NAMALWA (cell line): ENCODE results near the gene MFSD2A.
"Not testable (repeated sequence)": the region's sequence is repeated elsewhere in the genome, so short reads cannot be mapped to it uniquely, and the experiment has no call there.

ENCODE experiments used
- DNase-seq: peaks from one replicate; pipeline ENCODE4 v3.0.0-alpha.2; 2015; ENCODE audit warnings: low spot score

The MFSD2A gene

GRCh38 chr1:39969048-39969447 lies 14.1 kb downstream of the MFSD2A start:
- no peak for DNase-seq

DNA sequence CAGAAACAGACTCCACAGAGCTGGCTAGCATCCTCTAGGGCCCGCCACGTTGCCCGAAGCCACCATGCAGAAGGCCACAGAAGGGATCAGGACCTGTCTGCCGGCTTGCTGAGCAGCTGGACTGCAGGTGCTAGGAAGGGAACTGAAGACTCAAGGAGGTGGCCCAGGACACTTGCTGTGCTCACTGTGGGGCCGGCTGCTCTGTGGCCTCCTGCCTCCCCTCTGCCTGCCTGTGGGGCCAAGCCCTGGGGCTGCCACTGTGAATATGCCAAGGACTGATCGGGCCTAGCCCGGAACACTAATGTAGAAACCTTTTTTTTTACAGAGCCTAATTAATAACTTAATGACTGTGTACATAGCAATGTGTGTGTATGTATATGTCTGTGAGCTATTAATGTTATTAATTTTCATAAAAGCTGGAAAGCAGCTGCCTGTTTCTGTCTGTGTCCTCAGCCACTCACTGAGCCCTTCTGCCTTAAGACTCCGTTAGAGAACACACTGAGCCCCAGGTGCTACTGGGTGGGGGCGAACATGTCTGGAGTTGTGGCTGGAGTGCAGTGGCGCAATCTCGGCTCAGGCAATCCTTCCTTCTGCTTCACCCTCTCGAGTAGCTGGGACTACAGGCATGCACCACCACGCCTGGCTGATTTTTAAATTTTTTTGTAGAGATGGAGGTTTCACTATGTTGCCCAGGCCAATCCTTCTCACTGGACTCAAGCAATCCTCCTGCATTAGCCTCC lies 14.8 kb downstream of the MFSD2A start:
- DNase-seq: no peak

GRCh38 chr1:39970274-39970673 lies 15.3 kb downstream of the MFSD2A start:
- no peak for DNase-seq

DNA sequence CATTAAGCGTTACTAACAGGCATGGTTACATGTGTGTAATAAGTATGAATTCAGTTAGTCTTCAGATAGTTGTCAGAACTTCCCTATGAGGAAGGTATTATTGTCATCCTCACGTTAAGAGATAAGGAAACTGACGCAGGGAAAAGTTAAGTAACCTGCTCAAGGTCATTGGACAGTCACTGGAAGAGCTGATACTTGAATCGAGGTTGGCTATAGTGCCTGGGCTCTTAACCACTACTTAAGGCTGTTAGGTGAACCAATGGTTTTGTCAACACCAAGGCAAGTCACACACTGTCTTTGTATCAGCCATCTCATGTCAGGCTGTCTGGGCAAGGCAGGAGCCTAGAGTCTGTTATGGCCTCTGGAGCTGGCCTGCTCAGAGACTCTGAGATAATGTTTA lies 16.2 kb downstream of the MFSD2A start:
- no peak for DNase-seq

- DNase-seq: peak; percentile 79
Observed at GRCh38 chr1:39973503-39974135, 18.7 kb downstream of the MFSD2A start.

DNA sequence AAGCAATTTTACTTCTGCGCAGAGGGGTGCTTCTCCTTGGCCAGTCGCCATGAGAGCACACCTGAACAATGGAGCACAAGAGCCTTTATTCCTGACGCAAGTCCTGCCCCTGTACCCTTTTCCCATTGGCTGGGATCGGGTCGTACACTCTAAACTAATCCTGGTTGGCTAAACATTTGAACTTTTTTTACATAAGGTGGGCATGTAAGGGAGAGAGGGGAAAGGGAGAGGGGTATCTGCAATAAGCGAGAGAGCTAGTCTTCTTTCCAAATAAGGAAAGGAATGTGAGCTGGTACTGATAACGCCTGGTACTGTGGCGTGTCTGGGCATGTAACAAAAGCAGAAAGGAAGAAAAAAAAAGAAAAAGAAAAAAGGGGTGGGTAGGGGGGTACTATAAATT lies 21.8 kb downstream of the MFSD2A start:
- no peak for DNase-seq

DNA sequence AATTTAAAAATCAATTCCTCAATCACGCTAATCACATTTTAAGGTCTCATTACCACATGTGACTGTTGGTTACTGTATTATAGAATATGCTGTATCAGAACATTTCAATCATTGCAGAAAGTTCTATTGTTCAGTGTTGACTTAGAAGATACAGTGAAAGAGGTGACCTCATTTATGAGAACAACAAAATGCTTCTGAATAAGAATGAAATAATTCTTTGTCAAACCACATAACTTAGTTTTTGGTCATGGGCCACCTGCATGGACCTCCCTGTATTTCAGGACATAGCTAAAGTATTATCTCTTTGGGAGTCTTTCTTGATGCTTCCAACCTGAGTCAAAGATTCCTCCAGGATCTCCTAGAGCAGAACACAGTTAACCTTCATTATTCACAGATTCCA lies 22.3 kb downstream of the MFSD2A start:
- DNase-seq: no peak

GRCh38 chr1:39979654-39980053 lies 24.7 kb downstream of the MFSD2A start:
- peak; percentile 42 for DNase-seq

- DNase-seq: no peak
Observed at GRCh38 chr1:39980555-39981313, 25.8 kb downstream of the MFSD2A start.

DNA sequence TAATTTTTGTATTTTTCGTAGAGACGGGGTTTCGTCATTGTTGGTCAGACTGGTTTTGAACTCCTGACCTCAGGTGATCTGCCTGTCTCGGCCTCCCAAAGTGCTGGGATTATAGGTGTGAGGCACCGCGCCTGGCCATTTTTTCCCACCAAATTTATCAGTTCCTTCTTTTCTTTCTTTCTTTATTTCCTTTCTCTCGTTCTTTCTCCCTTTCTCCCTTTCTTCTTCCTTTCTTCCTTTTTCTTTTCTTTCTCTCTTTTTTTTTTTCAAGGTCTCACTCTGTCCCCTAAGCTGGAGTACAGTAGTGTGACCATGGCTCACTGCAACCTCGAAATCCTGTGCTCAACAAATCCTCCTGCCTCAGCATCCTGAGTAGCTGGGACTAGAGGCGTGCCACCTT lies 26.4 kb downstream of the MFSD2A start:
- no peak for DNase-seq

DNA sequence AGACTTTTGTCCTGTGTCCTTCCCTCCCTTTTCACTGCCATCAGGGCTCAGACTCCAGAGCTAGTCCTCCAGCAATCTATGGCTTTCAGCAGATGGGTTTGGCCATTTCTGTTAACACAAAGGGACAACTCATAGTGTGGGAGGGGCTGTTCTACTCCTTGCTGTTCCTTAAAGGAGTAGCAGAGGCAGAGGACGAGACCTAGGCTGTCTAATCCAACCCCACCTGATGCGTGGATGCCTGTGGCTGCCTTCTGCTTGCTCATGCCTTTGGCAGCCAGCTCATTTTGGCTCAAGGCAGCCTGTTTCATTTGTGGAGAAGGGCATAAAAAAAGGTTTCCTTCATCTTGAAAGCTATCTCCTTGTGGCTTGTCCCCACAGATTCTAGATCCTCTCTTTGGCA lies 27.0 kb downstream of the MFSD2A start:
- DNase-seq: no peak

GRCh38 chr1:39984480-39984879 lies 29.5 kb downstream of the MFSD2A start:
- DNase-seq: not testable (repeated sequence)

DNA sequence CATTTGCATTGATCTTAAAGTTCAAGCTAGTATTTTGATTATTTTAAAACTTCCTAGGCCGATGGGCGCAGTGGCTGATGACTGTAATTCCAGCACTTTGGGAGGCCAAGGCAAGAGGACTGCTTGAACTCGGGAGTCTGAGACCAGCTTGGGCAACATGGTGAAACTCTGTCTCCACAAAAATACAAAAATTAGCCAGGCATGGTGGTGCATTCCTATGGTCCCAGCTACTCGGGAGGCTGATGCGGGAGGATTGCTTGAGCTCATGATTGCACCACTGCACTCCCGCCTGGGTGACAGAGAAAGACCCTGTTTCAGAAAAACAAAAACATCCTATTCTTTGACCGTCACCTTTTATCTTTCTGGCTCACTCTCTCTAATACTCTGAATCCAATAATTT lies 30.0 kb downstream of the MFSD2A start:
- no peak for DNase-seq

DNA sequence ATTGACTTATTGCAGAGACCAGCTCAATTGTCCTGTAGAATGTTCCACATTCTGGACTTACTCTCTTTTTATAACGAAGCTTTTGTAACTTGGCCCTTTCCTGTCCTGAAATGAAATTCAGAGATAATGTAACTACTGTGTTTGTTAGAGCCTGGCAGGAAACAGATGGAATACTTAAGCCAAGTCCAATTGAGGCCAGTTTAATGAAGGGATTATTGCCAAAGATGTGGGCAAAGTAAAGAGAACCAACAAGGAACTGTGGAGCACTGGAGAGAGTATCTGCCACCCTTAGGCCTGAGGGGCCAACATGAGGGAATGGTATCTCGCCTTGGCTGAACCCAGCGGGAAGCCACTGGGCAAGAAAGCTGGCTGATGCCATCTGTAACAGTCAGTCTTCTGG lies 32.9 kb downstream of the MFSD2A start:
- no peak for DNase-seq

DNA sequence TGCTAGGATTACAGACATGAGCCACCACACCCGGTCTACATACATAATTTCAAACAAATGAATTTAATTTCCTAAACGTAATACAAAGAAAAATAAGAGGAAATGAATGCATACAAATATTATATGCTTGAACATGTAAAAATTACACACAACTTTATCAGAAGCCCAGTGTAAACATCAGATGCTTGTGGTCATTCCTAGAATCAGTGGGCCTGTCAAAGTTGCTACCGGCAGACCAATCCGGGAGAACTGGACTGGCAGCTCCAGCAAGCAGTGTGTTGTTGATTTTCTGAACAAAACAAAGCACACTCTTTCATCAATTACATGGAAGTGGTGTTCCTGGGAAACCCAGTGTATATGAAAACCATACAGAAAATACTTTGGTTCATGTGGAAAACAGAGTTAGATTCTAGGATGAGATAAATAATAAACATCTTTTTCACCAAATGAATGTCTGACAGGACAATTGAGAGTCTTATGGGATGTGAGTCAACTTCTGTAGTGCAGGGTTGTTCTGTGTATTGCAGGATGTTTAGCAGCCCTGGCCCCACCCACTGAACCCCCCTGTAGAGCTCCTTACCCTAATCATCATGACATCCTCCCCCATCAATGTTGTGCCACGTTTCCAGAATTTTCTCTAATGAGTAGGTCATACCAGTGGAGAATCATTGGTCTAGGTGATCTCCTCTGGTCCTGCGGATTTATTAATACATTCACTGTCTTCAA lies 33.8 kb downstream of the MFSD2A start:
- no peak for DNase-seq

DNA sequence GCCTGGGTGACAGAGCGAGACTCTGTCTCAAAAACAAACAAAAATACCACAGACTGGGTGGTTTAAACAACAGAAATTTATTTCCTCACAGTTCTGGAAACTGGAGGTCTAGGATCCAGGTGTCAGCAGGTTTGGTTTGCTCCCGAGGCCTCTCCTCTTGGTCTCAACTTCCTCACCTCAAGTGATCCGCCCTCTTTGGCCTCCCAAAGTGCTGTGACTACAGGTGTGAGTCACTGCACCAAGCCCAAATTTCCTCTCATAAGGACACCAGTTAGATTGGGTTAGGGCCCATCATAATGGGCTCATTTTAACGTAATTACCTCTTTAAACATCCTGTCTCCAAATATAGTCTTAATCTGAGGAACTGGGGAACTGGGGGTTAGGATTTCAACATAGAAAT lies 35.5 kb downstream of the MFSD2A start:
- DNase-seq: no peak

- DNase-seq: no peak
Observed at GRCh38 chr1:39992234-39992633, 37.3 kb downstream of the MFSD2A start.

- no peak for DNase-seq
Observed at GRCh38 chr1:39992888-39993287, 37.9 kb downstream of the MFSD2A start.

DNA sequence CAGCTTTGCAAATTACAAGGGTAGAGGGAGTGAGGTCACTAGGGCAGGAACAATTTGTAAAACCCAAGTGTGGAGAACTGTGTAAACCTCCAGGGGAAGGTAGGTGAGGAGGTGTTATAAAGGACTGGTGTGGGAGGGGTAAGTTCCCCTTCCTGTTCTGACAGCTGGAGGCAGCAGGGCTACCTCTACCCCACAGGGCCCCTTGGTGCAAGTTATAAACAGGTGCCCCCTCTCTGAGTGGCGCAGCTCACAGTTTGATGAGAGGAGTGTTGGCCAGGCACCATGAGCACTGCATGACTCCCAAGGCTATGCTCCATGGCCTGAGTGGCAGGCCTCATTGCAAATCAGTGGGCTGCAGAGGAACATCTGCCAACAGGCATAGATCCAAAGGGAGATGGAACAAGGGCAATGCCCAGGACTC lies 41.0 kb downstream of the MFSD2A start:
- peak; percentile 55 for DNase-seq

DNA sequence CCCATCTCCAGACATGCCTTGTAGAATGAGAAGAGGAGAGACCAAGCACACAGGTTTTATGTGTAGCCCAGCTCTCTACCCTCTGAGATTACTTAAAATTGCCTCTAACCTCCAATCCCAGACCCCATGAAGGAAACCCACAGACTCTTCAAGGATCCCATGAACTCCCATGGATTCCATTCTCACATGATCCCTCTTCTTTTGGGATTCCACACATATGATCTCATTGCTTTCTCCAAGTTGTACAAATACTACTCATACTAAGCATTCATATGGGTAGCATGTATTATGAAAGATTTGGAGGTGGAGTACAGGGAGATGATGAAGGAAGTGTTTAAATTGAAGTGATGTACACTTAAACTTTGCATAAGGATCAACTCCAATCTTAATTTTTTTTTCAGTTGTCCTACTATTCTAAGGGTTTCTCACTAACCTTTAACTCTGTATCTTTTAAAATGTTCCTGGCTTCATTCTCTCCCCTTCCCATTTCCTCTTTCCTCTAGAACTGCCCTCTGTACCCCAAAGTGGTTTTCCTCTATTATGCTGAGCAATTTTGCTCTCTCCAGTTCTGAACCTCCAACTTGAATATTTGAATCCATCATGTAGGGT lies 41.6 kb downstream of the MFSD2A start:
- DNase-seq: no peak

DNA sequence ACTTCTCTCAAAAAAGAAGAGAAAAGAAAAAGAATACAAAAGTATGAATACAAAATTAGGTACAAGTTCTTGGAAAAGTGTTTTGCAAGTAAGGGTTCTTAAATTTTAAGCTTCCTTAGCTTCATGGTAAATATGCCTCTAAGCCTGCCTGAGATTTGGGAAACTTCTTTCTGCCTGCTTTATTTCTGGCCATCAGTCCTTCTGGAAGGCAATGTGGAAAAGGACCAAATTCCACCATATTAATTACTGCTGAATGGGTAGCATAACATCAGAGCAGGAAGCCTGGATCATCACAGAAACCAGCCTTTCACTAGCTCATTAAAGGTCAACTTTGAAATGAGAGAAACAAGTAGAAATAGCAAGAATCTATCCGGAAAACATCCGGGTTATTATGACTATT lies 46.5 kb downstream of the MFSD2A start:
- no peak for DNase-seq
